ENCODE results near the gene MLF2.

Gene MLF2

GRCh38 chr12:6767353-6768319 lies 14.7 kb upstream of the MLF2 start:
- H3K36me3 ChIP-seq (replicated peaks), result peaks cover 18% of the 10 kb centered on the region
- TF ChIP-seq CTCF (IDR thresholded peaks at IDR 0.05; ENCODE audit: low read depth, low read length, missing control alignments), result no peak
- in situ Hi-C loops (cut with HindIII; ENCODE audit: low pct_ligation_motif_present, low sequenced_read_pairs), result no loop called here
- H3K27me3 ChIP-seq (replicated peaks), result no peaks in the 10 kb centered on the region
- no peak overlapping the region for H3K27ac ChIP-seq
- H3K4me3 ChIP-seq (ENCODE audit: low read depth, low read length), result peak overlapping the region; percentile 90
- no peak for DNase-seq

- in situ Hi-C loops (cut with HindIII; ENCODE audit: low pct_ligation_motif_present, low sequenced_read_pairs), result no loop called here
- peak; percentile 32 for DNase-seq
- H3K27ac ChIP-seq, result no peak overlapping the region
Observed at GRCh38 chr12:6766651-6767349, 13.9 kb upstream of the MLF2 start.

GRCh38 chr12:6765634-6766581 lies 13.0 kb upstream of the MLF2 start, which contains the start of gene PTMS:
Gene PTMS (plus strand): TSS chr12:6766363. CDS start chr12:6766706, 343 bp downstream.
- peak; percentile 71 for DNase-seq
- Histone ChIP-seq H3K27me3 (replicated peaks) (no peaks in the 10 kb centered on the region), H3K4me3 (ENCODE audit: low read depth, low read length) (peak within 1 kb of the TSS; percentile 90), H3K36me3 (replicated peaks) (peaks cover 12% of the 10 kb centered on the region), H3K27ac (no peak within 1 kb of the TSS)
- TF ChIP-seq CTCF (IDR thresholded peaks at IDR 0.05; ENCODE audit: low read depth, low read length, missing control alignments), result no peak
- in situ Hi-C loops (cut with HindIII; ENCODE audit: low pct_ligation_motif_present, low sequenced_read_pairs), result no loop called here

More at GRCh38 chr12:6766651-6767349, 13.9 kb upstream of the MLF2 start:
- Histone ChIP-seq H3K36me3 (replicated peaks) (peaks cover 18% of the 10 kb centered on the region), H3K4me3 (ENCODE audit: low read depth, low read length) (peak overlapping the region; percentile 90), H3K27me3 (replicated peaks) (no peaks in the 10 kb centered on the region)
- peak; percentile 52 for TF ChIP-seq CTCF (IDR thresholded peaks at IDR 0.05; ENCODE audit: low read depth, low read length, missing control alignments)

GRCh38 chr12:6765048-6765633 lies 12.2 kb upstream of the MLF2 start:
- no peak for DNase-seq
- Histone ChIP-seq H3K36me3 (replicated peaks) (peaks cover 8% of the 10 kb centered on the region), H3K4me3 (ENCODE audit: low read depth, low read length) (no peak overlapping the region), H3K27ac (peak overlapping the region; percentile 79), H3K27me3 (replicated peaks) (no peaks in the 10 kb centered on the region)
- in situ Hi-C loops (cut with HindIII; ENCODE audit: low pct_ligation_motif_present, low sequenced_read_pairs), result no loop called here
- no peak for TF ChIP-seq CTCF (IDR thresholded peaks at IDR 0.05; ENCODE audit: low read depth, low read length, missing control alignments)
